Measurements from ENCODE around the gene TMEM132C. TPM values are rescaled to one million over a fixed set of nuclear protein-coding genes. Genes with fewer than 3 reads are reported as not detected.
A peak's percentile ranks its signal among the peaks of the same experiment; 100 is the strongest.

Gene TMEM132C
- total RNA-seq, 1 donor from 2014 or later = not detected

DNA sequence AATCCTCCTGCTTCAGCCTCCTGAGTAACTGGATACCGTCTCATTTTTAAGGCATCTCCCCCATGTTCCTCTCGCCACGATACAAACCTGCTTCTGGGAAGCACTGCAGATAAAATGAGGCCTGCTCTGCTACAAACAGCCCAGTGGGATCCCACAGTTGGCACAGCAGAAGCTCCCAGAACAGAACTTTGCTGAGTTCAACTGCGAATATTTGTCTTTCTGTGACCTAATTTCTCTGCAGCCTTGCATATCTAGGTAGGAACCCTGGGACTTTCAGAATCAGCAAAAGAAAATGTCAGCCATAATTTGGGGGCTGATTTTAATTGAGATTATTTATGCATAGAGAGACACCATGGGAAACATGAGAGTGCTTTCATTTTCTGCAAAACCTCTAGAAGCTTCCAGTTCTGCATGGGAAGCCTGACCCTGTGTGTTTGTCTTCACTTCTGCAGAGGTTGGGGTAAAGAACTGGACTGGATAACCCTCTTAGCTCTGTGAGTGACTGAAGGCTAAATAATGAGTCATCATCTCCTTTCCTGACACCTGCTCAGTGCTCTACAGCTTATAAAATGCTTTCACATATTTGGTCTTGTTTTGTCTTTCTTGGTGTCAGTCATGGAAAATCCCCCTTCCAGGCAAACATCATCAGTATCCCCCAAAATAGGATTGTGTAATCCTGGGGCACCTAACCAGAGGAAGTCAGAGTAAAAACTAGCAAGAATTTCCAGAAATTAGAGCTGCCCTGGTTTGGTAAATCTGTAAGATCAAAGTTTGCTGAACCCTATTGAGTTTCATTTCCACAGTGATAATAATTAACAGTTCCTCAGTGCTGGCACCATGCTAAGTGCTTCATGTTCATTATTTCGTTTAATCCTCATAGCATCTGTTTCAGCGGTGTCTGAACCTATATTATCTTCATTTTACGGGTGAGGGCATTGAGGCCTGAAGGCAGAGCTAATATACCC, 371.0 kb downstream of the TMEM132C start:
- DNase-seq (ENCODE audit: low read depth) = peak; percentile 7
- H3K4me3 ChIP-seq (ENCODE audit: low read depth, low read length) = no peak overlapping the region
- TF ChIP-seq, protein P1, sequence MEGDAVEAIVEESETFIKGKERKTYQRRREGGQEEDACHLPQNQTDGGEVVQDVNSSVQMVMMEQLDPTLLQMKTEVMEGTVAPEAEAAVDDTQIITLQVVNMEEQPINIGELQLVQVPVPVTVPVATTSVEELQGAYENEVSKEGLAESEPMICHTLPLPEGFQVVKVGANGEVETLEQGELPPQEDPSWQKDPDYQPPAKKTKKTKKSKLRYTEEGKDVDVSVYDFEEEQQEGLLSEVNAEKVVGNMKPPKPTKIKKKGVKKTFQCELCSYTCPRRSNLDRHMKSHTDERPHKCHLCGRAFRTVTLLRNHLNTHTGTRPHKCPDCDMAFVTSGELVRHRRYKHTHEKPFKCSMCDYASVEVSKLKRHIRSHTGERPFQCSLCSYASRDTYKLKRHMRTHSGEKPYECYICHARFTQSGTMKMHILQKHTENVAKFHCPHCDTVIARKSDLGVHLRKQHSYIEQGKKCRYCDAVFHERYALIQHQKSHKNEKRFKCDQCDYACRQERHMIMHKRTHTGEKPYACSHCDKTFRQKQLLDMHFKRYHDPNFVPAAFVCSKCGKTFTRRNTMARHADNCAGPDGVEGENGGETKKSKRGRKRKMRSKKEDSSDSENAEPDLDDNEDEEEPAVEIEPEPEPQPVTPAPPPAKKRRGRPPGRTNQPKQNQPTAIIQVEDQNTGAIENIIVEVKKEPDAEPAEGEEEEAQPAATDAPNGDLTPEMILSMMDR (conservative IDR thresholded peaks at IDR 0.05; ENCODE audit: low read depth, low read length) = no peak

DNA sequence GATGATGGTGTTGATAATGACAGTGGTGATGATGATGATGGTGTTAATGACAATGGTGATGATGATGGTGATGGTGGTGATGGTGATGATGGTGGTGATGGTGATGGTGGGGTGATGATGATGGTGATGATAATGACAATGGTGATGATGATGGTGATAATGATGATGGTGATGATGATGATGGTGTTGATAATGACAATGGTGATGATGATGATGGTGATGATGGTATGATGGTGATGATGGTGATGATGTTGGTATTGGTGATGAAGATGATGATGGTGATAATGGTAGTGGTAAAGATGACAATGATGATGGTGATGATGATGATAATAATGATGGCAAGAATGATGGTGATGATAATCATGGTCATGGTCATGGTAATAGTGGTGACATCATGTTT, 372.1 kb downstream of the TMEM132C start:
- DNase-seq (ENCODE audit: low read depth) = no peak
- TF ChIP-seq, protein P1 (conservative IDR thresholded peaks at IDR 0.05; ENCODE audit: low read depth, low read length) = no peak
- H3K4me3 ChIP-seq (ENCODE audit: low read depth, low read length) = no peak overlapping the region

DNA sequence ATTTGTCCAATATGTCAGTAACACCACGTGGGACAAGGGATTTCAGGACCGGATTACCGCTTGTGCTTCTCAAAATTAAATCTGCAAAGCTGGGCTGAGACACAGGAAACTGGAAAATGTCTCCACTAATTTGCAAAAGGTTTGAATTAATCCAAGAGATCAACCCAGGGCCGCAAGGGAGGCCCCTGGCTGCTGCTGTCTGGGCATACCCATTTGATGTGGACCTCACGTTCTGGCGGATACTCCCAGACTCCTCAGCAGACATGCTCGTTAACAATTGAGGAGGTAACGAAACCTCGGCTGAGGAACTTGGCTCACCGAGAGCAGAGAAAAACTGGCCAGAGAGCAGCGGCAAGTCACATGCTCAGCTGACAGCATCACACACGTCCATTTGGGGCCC, 376.2 kb downstream of the TMEM132C start:
- no peak for DNase-seq (ENCODE audit: low read depth)
- H3K4me3 ChIP-seq (ENCODE audit: low read depth, low read length) = no peak overlapping the region
- TF ChIP-seq, protein P1 (conservative IDR thresholded peaks at IDR 0.05; ENCODE audit: low read depth, low read length) = no peak

DNA sequence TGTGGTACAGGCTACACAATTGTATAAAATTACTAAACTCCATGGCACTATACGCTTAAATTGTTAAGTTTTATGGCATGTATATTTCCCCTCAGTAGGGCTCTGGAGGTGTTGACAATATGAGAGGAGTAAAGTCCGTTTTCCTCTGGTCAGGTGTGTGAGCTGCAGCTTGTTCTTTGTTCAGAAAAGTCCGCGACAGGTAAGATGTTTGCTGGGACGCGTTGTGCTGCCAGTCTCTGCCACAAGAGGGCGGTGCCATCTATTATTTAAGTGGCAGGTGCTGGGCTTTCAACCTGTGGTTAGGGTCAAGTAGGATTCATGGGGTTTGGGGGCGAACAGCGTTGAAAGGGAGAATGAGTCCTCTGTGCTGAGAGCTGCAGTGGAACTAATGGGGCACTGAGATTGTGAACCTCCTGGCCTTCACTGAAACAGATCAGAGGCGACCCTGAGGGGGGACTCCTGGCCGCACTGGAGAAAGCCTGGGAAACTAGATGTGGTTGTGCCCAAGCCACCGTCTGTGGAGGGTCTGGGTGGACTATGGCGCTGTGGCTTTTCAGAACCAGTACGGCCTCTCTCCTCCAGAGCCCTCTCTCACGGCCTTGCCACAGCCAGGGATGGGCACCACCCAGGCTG, 377.8 kb downstream of the TMEM132C start:
- TF ChIP-seq, protein P1 (conservative IDR thresholded peaks at IDR 0.05; ENCODE audit: low read depth, low read length) = peak; percentile 79
- H3K4me3 ChIP-seq (ENCODE audit: low read depth, low read length) = no peak overlapping the region
- DNase-seq (ENCODE audit: low read depth) = no peak

DNA sequence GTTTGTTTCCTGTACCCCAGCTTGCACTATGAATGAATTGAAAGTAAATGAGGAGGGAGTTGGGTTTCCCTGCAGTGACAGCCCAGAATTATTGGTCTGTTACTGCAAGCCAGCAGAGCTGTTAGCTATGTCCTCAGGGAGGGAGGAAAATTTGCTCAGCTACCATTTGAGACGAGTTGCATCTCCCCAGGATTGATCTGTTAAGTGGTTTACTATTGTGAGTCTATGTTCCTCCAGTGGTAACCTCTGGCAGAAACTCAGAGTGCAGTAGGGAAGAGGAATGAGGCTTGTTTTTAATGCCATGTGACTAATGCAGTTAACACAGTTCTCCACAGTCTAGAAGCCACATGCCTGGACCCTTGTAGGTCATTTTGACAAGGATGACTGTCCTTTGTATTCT, 382.9 kb downstream of the TMEM132C start:
- no peak for DNase-seq (ENCODE audit: low read depth)
- no peak overlapping the region for H3K4me3 ChIP-seq (ENCODE audit: low read depth, low read length)
- TF ChIP-seq, protein P1 (conservative IDR thresholded peaks at IDR 0.05; ENCODE audit: low read depth, low read length) = no peak

DNA sequence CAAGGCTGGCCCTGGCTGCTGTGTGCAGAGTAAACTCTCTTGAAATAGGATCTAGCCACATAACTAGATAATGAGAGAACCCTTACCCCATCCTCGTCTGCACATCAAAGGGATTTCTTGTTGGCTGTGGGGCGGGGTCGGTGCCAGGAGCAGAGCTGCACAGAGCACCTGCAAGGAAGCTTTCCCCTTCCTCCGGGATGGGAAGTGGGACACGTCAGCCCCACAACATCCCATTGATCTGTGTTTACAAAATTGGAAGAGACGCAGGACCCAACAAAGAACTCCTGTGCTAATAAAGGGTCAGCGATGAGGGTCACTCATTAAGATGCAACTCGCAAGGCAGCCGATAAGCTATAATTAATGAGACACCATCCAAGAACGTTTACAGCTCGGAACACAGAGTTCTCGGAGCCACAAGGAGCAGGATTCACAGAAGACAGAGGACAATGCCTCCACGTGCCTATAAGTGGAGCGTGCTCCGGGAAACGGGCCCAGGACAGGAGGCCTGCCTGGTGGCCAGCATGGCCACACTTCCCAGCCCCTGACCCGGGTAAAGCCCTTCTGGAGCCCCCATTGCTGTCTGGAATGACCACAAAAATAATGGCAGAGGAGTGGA, 385.3 kb downstream of the TMEM132C start:
- no peak overlapping the region for H3K4me3 ChIP-seq (ENCODE audit: low read depth, low read length)
- no peak for DNase-seq (ENCODE audit: low read depth)
- TF ChIP-seq, protein P1 (conservative IDR thresholded peaks at IDR 0.05; ENCODE audit: low read depth, low read length) = no peak

Data from epithelial cell of proximal tubule (primary cell).